GM18526 (cell line): ENCODE measurements around the gene ZNF2.

Experiments
- POLR2A ChIP-seq: IDR thresholded peaks from 3 replicates; pipeline ENCODE4 v1.6.1; 2011; ENCODE audit not compliant: insufficient read length; ENCODE audit errors: extremely low read depth

Gene ZNF2

DNA sequence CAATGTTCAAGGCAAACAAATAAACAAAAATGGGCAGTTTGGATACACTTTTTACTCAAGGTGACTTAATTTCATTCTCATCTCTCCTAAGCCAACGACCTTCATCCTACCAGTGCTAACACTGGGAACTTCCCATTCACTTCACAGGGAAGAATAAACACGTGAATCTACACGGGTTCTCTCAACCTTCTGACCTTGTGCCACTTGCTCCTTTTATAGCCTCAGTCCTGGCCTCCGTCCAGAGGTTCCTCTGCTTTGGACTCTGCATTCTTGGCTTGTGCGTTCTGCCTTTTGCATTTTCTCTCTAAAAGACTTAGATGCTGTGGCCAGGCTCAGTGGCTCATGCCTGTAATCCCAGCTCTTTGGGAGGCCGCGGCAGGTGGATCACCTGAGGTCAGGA, 13.8 kb downstream of the ZNF2 start:
- TF ChIP-seq POLR2A, result no peak

DNA sequence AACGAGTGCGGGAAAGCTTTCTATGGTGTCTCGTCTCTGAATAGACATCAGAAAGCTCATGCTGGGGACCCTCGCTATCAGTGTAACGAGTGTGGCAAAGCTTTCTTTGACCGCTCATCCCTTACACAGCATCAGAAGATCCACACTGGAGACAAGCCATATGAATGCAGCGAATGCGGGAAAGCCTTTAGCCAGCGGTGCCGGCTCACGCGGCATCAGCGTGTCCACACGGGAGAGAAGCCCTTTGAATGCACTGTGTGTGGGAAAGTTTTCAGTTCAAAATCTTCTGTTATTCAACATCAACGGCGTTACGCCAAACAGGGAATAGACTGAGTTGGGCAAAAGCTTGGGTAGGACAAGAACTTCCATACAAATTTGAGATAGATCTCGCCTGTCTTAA, 16.2 kb downstream of the ZNF2 start:
- no peak for TF ChIP-seq POLR2A

DNA sequence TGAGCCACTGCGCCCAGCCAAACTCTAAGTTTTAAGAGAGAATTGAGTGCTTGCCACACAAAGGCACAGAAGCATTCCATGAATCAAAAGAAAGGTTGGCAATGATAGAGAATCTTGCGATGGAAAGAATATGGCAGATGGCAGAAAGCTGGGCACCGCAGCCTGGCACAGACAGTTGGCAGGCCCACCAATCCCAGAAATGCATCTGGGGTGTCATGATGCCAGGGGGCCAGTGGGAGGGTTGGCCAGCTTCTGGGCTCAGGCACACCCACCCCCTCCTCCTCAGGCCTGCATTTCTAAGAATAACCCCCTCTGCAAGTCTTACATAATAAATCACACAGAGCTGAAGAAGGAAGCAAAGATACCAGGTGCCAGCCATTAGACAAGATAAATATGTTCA, 19.6 kb downstream of the ZNF2 start:
- TF ChIP-seq POLR2A, result no peak

DNA sequence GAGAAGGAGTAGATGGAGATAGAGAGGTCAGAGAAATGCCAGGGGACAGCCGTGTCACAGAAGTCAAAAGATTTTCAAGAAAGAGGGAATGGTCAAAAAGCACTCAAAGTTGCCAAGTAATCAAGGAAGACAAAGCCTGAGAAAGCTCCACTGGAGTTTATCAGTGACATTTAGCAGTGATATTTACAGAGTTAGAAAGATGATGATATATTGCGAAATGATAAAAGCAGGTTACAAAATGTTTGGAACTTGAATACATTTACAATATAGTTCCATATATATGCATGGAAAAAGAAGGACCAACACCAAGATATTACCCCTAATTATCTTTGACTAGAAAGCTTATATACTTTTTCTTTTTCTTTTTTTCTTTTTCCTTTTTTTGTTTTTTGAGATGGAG, 20.4 kb downstream of the ZNF2 start:
- TF ChIP-seq POLR2A, result no peak

DNA sequence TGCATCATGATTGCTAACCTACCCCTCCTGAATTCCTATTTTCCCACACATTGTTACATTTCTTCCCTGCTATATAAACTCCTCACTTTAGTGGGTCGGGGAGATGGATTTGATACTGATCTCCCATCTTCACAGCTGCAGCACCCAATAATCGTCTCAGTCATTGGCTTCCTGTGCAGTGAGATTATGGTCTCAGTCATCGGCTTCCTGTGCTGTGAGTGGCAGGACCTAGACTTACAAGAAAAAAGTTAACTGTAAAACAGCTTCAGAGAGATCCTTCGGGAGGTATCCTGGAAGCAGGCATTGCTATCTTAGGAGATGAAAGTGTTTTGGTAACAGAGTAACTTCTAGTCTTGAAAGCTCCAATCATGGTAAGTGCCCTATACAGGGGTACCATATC, 38.3 kb downstream of the ZNF2 start:
- no peak for TF ChIP-seq POLR2A

DNA sequence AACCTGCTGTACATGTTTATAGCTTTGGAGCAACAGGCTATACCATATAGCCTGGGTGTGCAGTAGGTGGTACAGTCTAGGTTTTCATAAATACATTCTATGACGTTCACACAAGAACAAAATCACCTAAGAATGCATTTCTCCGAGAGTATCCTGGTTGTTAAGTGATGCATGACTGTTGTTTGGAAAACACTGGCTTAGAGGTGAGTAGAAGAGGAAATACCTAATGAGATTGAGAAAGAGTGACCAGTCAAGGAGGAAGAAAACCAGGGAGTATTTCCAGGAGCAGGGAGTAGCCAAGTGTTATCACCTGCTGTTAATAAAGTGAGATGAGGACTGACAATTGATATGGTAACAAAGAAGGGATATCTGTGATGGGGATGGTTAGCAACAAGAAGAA, 38.8 kb downstream of the ZNF2 start:
- no peak for TF ChIP-seq POLR2A

DNA sequence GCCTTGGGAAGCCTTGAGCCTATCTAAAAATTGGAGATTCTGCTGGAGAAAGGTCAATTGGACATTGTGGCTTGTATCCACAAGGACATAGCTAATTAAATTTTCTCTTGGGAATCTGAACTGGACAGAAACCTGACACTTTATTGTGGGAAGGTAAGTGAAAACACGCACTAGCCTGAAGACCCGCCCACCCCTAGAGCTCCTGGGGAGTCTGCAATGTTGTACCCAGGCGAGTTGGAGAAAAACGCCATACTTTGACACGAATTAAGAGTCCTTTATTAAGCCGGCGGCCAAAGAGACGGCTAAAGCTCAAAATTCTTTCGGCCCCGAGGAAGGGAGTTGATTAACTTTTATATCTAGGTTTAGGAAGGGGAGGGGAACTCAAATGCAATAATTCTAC, 40.5 kb downstream of the ZNF2 start:
- TF ChIP-seq POLR2A, result no peak

DNA sequence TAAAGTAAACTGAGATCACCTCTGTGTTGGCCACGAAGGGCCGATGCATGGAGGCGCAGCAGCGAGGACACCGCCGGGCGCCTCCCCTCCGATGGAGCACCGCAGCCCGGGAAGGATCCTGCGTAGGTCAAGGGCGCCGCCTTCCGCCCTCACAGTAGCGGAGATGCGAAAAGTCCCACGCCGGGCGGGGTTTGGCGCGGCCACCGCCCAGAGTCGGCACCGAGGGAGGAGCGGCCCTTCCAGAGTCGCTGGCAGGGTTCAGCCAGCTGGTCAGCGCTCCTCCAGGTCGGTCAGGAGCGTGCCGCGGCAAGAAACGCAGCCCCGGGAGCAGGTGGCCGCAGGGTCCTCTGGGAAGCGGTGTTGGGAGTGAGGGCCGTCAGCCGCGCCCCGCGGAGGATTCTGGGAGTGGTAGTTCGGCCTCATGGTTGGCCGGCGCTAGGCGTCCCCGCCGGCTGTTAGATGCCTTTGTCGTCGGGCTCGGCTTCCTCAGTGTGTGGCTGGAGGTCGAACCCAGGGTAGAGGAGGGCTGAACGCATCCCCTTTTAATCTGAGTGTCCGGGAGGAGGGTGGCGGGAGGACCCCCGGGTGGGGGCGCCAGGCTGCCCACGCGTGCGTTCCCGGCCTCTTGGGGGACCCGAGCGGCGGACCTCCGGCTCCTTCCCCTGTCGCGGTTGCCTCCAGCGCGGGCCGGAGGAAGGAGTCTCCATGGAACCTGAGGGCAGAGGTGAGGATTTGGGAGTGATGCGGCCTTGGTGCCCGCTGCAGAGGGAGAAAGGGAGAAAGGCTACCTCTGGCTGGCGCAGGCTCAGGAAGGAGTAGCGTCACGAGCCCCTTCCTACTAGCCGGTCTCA, 41.7 kb downstream of the ZNF2 start, which contains the start of gene ZNF892:
Gene ZNF892, plus strand, starts transcription at position 411 of the 851 bp plus-strand sequence. Its CDS starts 295 bp downstream, at position 706.
- peak; percentile 61 for TF ChIP-seq POLR2A

DNA sequence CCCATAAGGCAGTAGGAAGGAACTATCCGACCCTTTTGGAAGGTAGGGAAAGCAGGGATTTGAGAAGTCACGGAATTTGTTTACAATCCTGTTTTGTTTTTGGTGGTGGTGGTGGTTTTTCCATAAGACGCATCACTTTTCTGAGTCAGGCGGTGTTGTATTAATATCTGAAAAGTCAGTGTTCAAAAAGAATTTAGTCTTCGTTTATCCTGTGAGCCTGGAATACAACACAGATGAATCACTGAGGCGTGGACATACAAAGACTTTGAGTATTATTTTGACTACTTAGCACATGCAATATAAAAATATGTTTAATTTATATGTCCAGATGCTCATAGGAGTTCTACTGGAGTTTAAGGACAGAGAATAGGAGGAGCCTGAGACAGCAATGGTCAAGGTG, 42.5 kb downstream of the ZNF2 start:
- TF ChIP-seq POLR2A, result no peak

DNA sequence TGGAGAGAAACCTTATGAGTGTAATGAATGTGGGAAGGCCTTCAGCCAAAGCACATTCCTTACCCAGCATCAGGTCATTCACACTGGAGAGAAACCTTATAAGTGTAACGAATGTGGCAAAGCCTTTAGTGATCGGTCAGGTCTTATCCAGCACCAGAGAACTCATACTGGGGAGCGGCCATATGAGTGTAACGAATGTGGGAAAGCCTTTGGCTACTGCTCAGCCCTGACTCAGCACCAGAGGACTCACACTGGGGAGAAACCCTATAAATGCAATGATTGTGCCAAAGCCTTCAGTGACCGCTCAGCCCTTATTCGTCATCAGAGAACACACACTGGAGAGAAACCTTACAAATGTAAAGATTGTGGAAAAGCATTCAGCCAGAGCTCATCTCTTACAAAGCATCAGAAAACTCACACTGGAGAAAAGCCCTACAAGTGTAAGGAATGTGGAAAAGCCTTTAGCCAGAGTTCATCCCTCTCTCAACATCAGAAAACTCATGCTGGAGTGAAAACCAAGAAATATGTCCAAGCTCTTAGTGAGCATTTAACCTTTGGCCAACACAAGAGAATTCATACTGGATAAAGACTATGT, 49.5 kb downstream of the ZNF2 start:
- TF ChIP-seq POLR2A, result no peak

DNA sequence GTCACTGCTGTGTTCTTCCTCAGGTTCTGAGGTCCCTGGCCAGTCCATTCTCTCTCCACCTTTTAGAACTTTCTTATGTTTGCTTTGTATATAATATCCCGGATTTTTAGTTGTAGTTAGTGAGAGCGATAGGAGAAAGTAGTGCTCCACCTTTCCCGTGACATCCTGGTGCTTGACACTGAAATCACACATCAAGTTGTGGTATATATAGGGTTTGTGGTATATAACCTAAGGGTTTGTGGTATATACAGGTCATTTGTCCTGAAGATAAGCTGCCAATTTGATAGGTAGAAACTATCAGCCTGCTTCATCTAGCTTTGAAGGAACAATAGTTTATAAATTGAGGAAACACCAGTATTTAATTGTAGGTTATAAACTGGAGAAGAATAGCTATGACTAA, 54.8 kb downstream of the ZNF2 start:
- no peak for TF ChIP-seq POLR2A

DNA sequence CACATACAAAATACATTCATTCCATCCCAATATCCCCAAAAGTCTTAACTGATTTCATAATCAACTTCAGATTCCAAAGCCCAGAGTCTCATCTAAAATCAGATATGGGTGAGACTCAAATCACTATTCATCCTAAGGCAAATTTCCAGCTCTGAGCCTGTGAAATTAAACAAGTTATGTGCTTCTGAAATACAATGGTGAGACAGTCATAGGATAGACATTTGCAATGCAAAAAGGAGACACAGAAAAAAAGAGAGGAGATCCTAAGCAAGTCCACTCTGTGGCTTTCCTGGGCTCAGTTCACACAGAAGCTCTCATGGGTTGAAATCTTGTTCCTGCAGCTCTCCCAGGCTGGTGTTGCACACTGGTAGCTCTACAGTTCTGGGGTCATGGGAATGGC, 60.0 kb downstream of the ZNF2 start:
- no peak for TF ChIP-seq POLR2A

DNA sequence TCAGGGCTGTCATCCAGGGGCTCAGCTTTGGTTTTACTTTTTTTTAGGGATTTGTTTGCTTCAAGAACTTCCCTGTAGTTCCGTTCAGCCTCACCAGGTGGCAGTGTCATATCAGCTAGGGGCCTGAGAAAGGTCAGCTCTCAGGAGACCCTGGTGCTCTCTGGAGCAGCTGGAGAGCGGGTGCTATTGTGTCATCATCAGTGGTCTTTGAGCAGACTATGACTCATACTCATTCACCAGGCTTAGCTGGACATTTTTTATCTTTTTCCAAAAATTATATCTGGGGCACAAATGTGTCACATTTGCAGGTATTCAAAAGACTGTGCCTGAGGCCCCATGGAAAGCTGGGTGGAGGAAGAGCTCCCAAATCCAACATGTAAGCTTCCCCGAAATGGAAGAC, 66.1 kb downstream of the ZNF2 start:
- no peak for TF ChIP-seq POLR2A

DNA sequence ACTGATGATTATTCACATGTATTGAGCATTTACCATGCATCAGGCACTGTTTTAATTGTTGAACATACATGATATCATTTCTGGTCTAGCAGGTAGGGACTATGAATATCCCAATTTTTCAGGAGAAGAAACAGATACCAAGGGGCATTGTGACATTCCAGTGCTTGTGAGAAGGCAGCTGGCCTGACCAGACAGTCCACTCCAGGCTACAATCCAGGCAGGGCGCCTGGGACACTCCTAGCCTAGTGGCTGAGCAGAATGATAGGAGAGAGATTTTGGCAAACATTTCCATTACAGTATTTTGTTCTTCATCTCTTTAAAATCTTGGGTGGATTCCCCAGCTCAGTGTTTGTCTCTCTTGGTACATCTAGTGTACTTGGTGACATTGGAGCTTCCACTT, 66.6 kb downstream of the ZNF2 start:
- TF ChIP-seq POLR2A, result no peak
